HG03280 (cell line): ENCODE data around the gene DHRS3.

Source experiments
- ATAC-seq: cut with Tn5 transposase; IDR thresholded peaks from one replicate; pipeline ENCODE4 v1.9.1; 2021; ENCODE audit warnings: mild to moderate bottlenecking, moderate library complexity; ENCODE audit not compliant: unreplicated experiment

DHRS3 gene

GRCh38 chr1:12599657-12600056 is 18.4 kb downstream of the DHRS3 start:
- ATAC-seq: no peak

DNA sequence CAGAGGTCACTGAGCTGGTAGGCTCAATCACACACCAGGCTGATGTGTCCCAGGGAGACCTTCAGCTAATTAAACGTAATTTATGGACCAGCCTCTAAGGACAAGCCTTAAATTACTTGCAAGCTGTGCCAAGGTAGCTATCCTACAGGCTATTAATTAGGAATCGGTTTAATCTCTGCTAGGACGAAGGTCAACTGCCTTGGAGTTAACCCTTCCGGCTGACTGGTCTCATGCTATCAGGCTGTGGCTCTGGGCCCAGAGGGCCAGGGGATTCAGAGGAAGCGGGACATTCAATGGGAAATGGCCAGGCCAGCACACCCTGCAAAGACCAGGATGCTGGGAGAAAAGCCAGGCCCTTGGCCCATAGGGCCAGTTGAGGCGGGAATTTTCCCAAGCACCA is 19.0 kb downstream of the DHRS3 start:
- no peak for ATAC-seq

DNA sequence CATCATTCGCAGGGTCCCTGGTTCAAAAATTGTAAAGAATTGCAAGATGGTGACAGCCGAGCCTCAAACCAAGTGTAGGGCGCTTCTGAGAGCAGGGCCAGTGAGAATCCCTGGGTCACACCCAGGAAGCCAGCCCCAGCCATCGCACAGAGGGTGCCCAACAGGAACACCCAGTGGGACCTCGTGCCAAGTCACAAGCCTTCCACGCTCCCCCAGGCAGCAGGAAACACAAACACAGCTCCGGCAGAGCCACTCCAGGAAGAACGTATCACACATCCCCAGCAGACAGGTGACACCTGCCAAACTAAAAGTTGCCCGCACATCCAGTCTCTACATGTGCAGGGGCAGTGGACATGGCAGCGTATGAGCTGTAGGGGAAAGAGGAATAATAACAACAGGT is 20.2 kb downstream of the DHRS3 start:
- no peak for ATAC-seq

DNA sequence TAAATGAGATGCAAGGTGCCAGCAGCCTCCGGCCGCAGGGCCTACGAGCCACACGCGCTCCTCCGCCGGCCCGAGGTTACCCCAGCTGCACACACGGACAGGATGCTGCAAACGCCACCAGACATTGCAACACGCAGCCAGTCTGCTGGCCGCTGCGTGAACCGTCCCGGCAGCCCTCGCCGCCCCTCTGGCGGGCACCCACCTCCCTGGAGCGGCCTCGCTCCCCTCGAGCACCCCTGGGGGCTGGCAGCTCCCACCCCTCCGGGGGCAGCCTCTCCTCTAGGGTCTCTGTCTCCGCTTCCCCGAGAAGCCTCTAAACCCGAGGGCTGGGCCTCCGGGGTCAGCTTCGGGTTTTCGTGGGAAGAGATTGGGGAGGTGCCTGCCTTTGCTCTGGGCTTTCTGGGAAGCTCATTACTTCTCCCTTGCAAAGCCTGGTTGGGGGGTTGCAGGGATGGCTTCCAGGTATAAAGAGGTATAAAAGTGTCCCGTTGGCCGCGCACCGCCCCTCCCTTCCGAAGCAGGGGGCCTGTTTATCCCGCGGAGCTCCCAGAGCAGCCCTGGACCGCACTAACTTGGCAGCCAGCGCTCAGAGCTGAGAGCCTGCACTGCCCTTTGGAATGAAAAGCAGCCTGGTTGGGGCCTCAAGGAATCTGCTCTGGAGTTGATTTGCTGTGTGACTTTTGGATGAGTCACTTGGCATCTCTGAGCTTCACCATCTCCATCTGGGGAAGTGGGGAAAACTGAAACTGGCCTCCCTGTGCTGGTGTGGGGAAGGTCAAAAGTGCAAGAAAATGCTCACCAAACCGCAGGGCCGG is 21.8 kb downstream of the DHRS3 start:
- ATAC-seq: no peak

GRCh38 chr1:12595757-12596006 is 22.3 kb downstream of the DHRS3 start:
- ATAC-seq: no peak

DNA sequence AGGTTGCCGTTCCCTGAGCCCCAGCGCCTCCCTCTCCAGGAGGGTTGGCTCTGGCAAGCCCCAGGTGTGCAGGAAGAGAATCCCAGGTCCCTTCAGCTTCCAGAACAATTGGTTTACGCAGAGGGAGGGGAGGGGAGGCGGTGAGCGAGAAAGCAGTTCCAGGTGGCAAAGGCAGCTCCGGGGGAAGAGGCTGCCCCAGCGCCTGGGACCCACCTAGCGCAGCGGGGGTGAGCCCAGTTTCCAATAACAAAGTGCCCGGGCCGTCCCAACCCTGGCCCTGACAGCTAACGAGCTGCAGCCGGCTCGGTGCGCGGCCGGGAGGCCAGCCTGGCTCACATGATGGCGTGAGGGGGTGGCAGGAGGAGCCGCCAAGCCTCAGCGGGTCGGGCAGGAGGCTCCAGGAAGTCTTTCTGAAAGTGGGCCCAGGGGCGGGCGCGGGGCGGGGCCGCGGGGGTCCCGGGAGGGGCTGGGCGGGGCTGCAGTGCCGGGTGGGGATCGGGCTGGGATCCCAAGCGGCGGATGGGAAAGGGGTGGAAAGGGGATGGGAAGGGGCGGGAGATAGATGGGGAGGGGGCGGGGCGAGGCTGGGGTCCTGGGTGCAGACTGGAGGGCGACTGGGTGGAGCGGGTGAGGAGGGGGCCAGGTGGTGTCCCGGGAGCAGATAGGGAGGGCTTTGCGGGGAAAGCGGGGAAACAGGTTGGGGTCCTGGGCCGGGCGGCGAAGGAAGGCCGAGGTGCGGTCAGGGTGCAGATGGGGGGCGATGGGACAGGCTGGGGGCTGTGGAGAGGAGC is 22.8 kb downstream of the DHRS3 start:
- no peak for ATAC-seq

DNA sequence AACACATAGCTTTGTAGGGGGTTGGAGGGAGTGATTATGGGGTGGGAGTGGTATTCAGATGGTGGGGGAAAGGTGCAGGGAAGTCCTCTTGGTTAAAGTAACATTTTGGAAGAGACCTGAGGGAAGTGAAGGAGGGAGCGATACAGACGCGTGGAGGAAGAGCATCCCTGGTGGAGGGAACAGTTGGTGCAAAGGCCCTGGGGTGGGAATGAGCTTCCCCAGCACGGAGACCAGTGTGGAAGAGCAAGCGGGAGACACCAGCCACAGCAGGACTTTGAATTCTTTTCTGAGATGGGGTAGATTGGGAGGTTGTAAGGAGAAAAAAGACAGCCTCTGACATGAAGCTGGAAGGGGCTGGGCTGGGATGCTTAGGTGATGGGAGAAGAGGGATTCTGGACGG is 23.5 kb downstream of the DHRS3 start:
- no peak for ATAC-seq

- no peak for ATAC-seq
These were observed 24.4 kb downstream of the DHRS3 start for GRCh38 chr1:12593621-12594066.

- no peak for ATAC-seq
These were observed 25.5 kb downstream of the DHRS3 start for GRCh38 chr1:12592496-12592895.

GRCh38 chr1:12591267-12591938 is 26.6 kb downstream of the DHRS3 start:
- ATAC-seq: no peak

DNA sequence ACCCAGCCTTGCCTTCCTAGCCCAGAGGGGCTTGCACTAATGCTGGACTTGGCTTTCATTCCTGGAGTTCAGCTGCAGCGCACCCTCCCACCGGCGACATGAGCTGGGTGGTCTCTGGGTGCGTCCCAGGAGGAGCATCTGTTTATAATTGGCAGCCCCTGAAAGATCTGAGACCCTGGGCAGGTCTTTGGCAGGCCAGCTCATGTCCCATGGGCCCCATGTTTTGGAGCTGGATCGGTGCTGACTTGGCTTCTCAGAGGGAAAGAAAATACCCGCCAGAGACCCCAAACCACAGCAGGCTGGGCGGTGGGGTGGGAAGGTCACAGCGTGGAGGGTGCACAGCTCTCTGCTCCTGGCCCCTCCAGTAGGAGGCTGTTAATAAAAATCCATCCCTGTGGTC is 29.3 kb downstream of the DHRS3 start:
- no peak for ATAC-seq

GRCh38 chr1:12587981-12588640 is 29.9 kb downstream of the DHRS3 start:
- no peak for ATAC-seq

- no peak for ATAC-seq
These were observed 31.8 kb downstream of the DHRS3 start for GRCh38 chr1:12585951-12586942.

GRCh38 chr1:12585536-12585935 is 32.5 kb downstream of the DHRS3 start:
- ATAC-seq: no peak

DNA sequence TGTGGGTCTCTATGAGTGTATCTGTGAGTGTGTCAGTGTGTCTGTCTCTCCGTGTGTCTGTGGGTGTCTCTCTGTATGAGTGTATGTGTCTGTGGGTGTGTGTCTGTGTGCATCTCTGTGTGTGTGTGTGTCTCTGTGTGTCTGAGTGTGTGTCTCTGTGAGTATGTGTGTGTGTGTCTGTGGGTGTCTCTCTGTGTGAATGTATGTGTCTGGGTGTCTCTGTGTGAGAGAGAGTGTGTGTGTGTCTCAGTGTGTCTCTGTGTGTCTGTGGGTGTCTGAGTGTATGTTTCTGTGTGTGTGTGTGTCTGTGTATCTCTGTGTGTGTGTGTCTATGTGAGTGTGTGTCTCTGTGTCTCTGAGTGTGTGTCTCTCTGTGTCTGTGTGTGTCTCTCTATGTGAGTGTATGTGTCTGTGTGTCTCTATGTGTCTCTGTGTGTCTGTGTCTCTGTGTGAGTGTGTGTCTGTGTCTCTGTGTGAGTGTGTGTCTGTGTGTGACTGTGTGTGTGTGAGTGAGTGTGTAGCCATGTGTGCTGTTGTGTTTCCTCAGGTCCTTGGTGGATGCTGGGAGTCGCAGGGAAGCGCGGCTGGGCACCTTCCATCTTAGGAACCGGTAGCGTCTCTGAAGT is 33.0 kb downstream of the DHRS3 start:
- no peak for ATAC-seq

- ATAC-seq: no peak
These were observed 34.5 kb downstream of the DHRS3 start for GRCh38 chr1:12583484-12583883.

- ATAC-seq: no peak
These were observed 35.4 kb downstream of the DHRS3 start for GRCh38 chr1:12582649-12583048.

GRCh38 chr1:12581179-12581578 is 36.8 kb downstream of the DHRS3 start:
- no peak for ATAC-seq

- ATAC-seq: no peak
These were observed 37.7 kb downstream of the DHRS3 start for GRCh38 chr1:12580054-12580887.
